ENCODE measurements around the gene CRACR2A.

DNA sequence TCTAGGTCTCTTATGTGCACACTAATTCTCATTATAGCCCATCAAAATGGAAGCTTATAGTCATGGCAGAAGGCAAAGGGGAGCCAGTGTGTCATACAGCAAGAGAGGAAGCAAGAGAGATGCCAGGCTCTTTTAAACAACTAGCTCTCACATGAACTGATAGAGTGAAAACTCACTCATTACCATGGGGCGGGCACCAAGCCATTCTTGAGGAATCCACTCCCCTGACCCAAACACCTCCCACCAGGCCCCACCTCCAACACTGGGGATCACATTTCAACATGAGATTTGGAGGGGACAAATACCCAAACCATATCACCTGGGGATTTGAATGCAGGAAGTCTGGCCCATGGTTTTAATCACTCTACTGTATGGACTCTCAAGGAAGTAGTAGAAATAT, 36.9 kb upstream of the CRACR2A start:
- TF ChIP-seq, protein P1, sequence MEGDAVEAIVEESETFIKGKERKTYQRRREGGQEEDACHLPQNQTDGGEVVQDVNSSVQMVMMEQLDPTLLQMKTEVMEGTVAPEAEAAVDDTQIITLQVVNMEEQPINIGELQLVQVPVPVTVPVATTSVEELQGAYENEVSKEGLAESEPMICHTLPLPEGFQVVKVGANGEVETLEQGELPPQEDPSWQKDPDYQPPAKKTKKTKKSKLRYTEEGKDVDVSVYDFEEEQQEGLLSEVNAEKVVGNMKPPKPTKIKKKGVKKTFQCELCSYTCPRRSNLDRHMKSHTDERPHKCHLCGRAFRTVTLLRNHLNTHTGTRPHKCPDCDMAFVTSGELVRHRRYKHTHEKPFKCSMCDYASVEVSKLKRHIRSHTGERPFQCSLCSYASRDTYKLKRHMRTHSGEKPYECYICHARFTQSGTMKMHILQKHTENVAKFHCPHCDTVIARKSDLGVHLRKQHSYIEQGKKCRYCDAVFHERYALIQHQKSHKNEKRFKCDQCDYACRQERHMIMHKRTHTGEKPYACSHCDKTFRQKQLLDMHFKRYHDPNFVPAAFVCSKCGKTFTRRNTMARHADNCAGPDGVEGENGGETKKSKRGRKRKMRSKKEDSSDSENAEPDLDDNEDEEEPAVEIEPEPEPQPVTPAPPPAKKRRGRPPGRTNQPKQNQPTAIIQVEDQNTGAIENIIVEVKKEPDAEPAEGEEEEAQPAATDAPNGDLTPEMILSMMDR (IDR thresholded peaks at IDR 0.05) = no peak
- no peak for TF ChIP-seq POLR2AphosphoS5 (IDR thresholded peaks at IDR 0.05)
- TF ChIP-seq POLR2A (IDR thresholded peaks at IDR 0.05) = no peak

Data from upper lobe of left lung (tissue), 4 donors.